Measurements from ENCODE around the gene DNM3. TPM values are rescaled to one million over a fixed set of nuclear protein-coding genes. Genes with fewer than 3 reads are reported as not detected.

The DNM3 gene
- total RNA-seq, 1 donor from 2014 or later = 2.1 TPM

DNA sequence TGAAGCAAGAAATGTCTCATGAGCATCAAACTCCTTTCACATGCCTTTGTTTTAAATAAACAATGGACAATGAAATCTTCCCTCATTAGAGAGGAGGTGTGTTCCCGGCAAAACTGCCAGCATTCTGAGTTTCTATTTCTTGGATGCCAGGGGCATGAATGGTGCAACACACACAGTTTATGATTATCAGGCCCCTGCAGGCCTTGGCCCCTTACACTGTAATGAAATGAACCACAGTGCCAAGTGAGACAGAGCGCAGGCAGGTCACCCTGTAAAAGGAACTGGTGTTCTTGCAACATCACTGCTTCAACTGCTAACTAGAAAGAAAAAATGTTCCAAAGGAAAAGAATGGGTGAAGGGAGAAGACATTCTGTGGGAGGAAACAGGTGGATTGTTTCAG is 606.3 kb downstream of the DNM3 start:
- intact Hi-C loops (cut with micrococcal nuclease) = no loop called here
- DNase-seq = no peak
- POLR2A ChIA-PET = no interaction called here
- no peaks in the 10 kb centered on the region for H3K9me3 Mint-ChIP-seq
- H3K4me1 Mint-ChIP-seq = peaks cover 14% of the 10 kb centered on the region
- H3K4me3 Mint-ChIP-seq = no peak overlapping the region
- H3K27me3 Mint-ChIP-seq = no peaks in the 10 kb centered on the region
- TF ChIP-seq, protein P1, sequence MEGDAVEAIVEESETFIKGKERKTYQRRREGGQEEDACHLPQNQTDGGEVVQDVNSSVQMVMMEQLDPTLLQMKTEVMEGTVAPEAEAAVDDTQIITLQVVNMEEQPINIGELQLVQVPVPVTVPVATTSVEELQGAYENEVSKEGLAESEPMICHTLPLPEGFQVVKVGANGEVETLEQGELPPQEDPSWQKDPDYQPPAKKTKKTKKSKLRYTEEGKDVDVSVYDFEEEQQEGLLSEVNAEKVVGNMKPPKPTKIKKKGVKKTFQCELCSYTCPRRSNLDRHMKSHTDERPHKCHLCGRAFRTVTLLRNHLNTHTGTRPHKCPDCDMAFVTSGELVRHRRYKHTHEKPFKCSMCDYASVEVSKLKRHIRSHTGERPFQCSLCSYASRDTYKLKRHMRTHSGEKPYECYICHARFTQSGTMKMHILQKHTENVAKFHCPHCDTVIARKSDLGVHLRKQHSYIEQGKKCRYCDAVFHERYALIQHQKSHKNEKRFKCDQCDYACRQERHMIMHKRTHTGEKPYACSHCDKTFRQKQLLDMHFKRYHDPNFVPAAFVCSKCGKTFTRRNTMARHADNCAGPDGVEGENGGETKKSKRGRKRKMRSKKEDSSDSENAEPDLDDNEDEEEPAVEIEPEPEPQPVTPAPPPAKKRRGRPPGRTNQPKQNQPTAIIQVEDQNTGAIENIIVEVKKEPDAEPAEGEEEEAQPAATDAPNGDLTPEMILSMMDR (IDR thresholded peaks at IDR 0.05) = no peak
- ATAC-seq (ENCODE audit: low read depth) = no peak
- CTCF ChIA-PET = no interaction called here
- H3K27ac Mint-ChIP-seq = no peak overlapping the region
- peaks cover 2% of the 10 kb centered on the region for H3K36me3 Mint-ChIP-seq (ENCODE audit: low read depth)

GRCh38 chr1:172448995-172449584 is 607.8 kb downstream of the DNM3 start:
- no peak overlapping the region for H3K4me3 Mint-ChIP-seq
- ATAC-seq (ENCODE audit: low read depth) (no peak), DNase-seq (no peak)
- no peaks in the 10 kb centered on the region for H3K36me3 Mint-ChIP-seq (ENCODE audit: low read depth)
- TF ChIP-seq, protein P1 (IDR thresholded peaks at IDR 0.05) = no peak
- H3K4me1 Mint-ChIP-seq = peaks cover 5% of the 10 kb centered on the region
- ChIA-PET POLR2A (no interaction called here), CTCF (interaction anchor here (0.9 to 3.6 kb wide), 2 partner anchors 271 to 359 kb away, joined by 3 to 21 read pairs; no protein-coding TSS in a partner anchor)
- no peaks in the 10 kb centered on the region for H3K9me3 Mint-ChIP-seq
- H3K27ac Mint-ChIP-seq = no peak overlapping the region
- intact Hi-C loops (cut with micrococcal nuclease) = no loop called here
- H3K27me3 Mint-ChIP-seq = no peaks in the 10 kb centered on the region

GRCh38 chr1:172449585-172450523 is 608.6 kb downstream of the DNM3 start:
- CTCF ChIA-PET = interaction anchor here (0.9 to 3.6 kb wide), 4 partner anchors 41 to 360 kb away, joined by 3 to 21 read pairs (median 4); no protein-coding TSS in a partner anchor
- POLR2A ChIA-PET = no interaction called here
- Mint-ChIP-seq H3K4me1 (no peaks in the 10 kb centered on the region), H3K27me3 (no peaks in the 10 kb centered on the region), H3K4me3 (no peak overlapping the region), H3K9me3 (no peaks in the 10 kb centered on the region), H3K36me3 (ENCODE audit: low read depth) (no peaks in the 10 kb centered on the region), H3K27ac (no peak overlapping the region)
- peak; percentile 98 for ATAC-seq (ENCODE audit: low read depth)
- TF ChIP-seq, protein P1 (IDR thresholded peaks at IDR 0.05) = no peak
- no peak for DNase-seq
- intact Hi-C loops (cut with micrococcal nuclease) = loop anchor here (1.0 kb wide), 1 partner anchor 269 kb away; no protein-coding TSS in a partner anchor

GRCh38 chr1:172450524-172450885 is 609.2 kb downstream of the DNM3 start:
- ATAC-seq (ENCODE audit: low read depth) (no peak), DNase-seq (no peak)
- no peaks in the 10 kb centered on the region for H3K9me3 Mint-ChIP-seq
- H3K4me1 Mint-ChIP-seq = no peaks in the 10 kb centered on the region
- TF ChIP-seq, protein P1 (IDR thresholded peaks at IDR 0.05) = no peak
- intact Hi-C loops (cut with micrococcal nuclease) = loop anchor here (1.0 kb wide), 1 partner anchor 269 kb away; no protein-coding TSS in a partner anchor
- H3K4me3 Mint-ChIP-seq = no peak overlapping the region
- no peaks in the 10 kb centered on the region for H3K27me3 Mint-ChIP-seq
- CTCF ChIA-PET = interaction anchor here (0.9 to 3.6 kb wide), 4 partner anchors 10 to 271 kb away, joined by 3 to 21 read pairs (median 4); no protein-coding TSS in a partner anchor
- H3K36me3 Mint-ChIP-seq (ENCODE audit: low read depth) = no peaks in the 10 kb centered on the region
- H3K27ac Mint-ChIP-seq = no peak overlapping the region
- POLR2A ChIA-PET = no interaction called here

- TF ChIP-seq, protein P1 (IDR thresholded peaks at IDR 0.05) = no peak
- Mint-ChIP-seq H3K9me3 (no peaks in the 10 kb centered on the region), H3K4me3 (no peak overlapping the region), H3K27me3 (no peaks in the 10 kb centered on the region), H3K4me1 (no peaks in the 10 kb centered on the region), H3K27ac (no peak overlapping the region), H3K36me3 (ENCODE audit: low read depth) (no peaks in the 10 kb centered on the region)
- DNase-seq (no peak), ATAC-seq (ENCODE audit: low read depth) (no peak)
- intact Hi-C loops (cut with micrococcal nuclease) = no loop called here
- POLR2A ChIA-PET = interaction anchor here (0.6 kb wide), 1 partner anchor 268 kb away, joined by 7 read pairs; no protein-coding TSS in a partner anchor
- CTCF ChIA-PET = interaction anchor here (0.9 to 3.6 kb wide), 6 partner anchors 9 to 269 kb away, joined by 3 to 21 read pairs (median 4); no protein-coding TSS in a partner anchor
Measured at GRCh38 chr1:172451002-172451443, 609.7 kb downstream of the DNM3 start.
